HG02642 (cell line): Measurements from ENCODE around the gene SIGLEC8.
"Not testable (repeated sequence)": the region's sequence is repeated elsewhere in the genome, so short reads cannot be mapped to it uniquely, and the experiment has no call there.

Source experiments
- ATAC-seq: cut with Tn5 transposase; IDR thresholded peaks from one replicate; pipeline ENCODE4 v1.9.1; 2021; ENCODE audit warnings: mild to moderate bottlenecking; ENCODE audit not compliant: unreplicated experiment, poor library complexity

SIGLEC8 gene

GRCh38 chr19:51448011-51448410 lies 10.2 kb downstream of the SIGLEC8 start:
- ATAC-seq, result no peak

GRCh38 chr19:51447510-51447909 lies 10.7 kb downstream of the SIGLEC8 start:
- not testable (repeated sequence) for ATAC-seq

GRCh38 chr19:51441410-51442390 lies 16.6 kb downstream of the SIGLEC8 start:
- peak; percentile 86 for ATAC-seq

GRCh38 chr19:51440846-51441409 lies 17.3 kb downstream of the SIGLEC8 start:
- ATAC-seq, result no peak

- ATAC-seq, result no peak
These were observed 18.2 kb downstream of the SIGLEC8 start for GRCh38 chr19:51440052-51440451.

GRCh38 chr19:51439021-51439465 lies 19.2 kb downstream of the SIGLEC8 start:
- ATAC-seq, result no peak

GRCh38 chr19:51434456-51434855 lies 23.8 kb downstream of the SIGLEC8 start:
- ATAC-seq, result no peak

GRCh38 chr19:51433043-51433442 lies 25.2 kb downstream of the SIGLEC8 start:
- ATAC-seq, result no peak

- no peak for ATAC-seq
These were observed 27.1 kb downstream of the SIGLEC8 start for GRCh38 chr19:51431124-51431523.

- ATAC-seq, result no peak
These were observed 28.0 kb downstream of the SIGLEC8 start for GRCh38 chr19:51430221-51430620.

- ATAC-seq, result no peak
These were observed 31.1 kb downstream of the SIGLEC8 start for GRCh38 chr19:51427201-51427600.

- peak; percentile 52 for ATAC-seq
These were observed 36.2 kb downstream of the SIGLEC8 start for GRCh38 chr19:51422053-51422448.

GRCh38 chr19:51421229-51422052 lies 36.8 kb downstream of the SIGLEC8 start:
- no peak for ATAC-seq

GRCh38 chr19:51420511-51420910 lies 37.7 kb downstream of the SIGLEC8 start:
- ATAC-seq, result not testable (repeated sequence)

- ATAC-seq, result no peak
These were observed 39.5 kb downstream of the SIGLEC8 start for GRCh38 chr19:51418707-51419106.

GRCh38 chr19:51417810-51418157 lies 40.5 kb downstream of the SIGLEC8 start:
- ATAC-seq, result peak; percentile 32

- peak; percentile 58 for ATAC-seq
These were observed 41.0 kb downstream of the SIGLEC8 start, which contains the start of gene SIGLEC10 for GRCh38 chr19:51417107-51417809. Gene SIGLEC10, minus strand, starts transcription at chr19:51417642. Its CDS starts 61 bp downstream, at chr19:51417581.

GRCh38 chr19:51416422-51416821 lies 41.8 kb downstream of the SIGLEC8 start:
- not testable (repeated sequence) for ATAC-seq

GRCh38 chr19:51415187-51415586 lies 43.1 kb downstream of the SIGLEC8 start:
- ATAC-seq, result no peak
